GM12878 (cell line): ENCODE results near the gene LCOR.

ENCODE experiments used
- BHLHE40 ChIP-seq, 2 experiments: fragments of 450-650 bp in 1 of 2; IDR thresholded peaks; 2 replicates each; pipeline ENCODE4 v1.6.1; 2011 to 2017; ENCODE audit warnings: low read depth in 2 of 2, borderline replicate concordance in 1 of 2, improper control_type of control experiment in 1 of 2, low read length in 1 of 2, mild to moderate bottlenecking in 1 of 2
- CHD2 ChIP-seq: IDR thresholded peaks from 2 replicates; pipeline ENCODE4 v1.6.1; 2011; ENCODE audit warnings: low read depth, low read length, improper control_type of control experiment, borderline replicate concordance
- CHD4 ChIP-seq: fragments of 200-600 bp; sonication (generic); IDR thresholded peaks from 2 replicates; pipeline ENCODE4 v1.6.1; 2016; ENCODE audit warnings: mild to moderate bottlenecking
- FOXM1 ChIP-seq: IDR thresholded peaks from 2 replicates; pipeline ENCODE4 v1.6.1; 2012; ENCODE audit warnings: low read depth, mild to moderate bottlenecking, inconsistent platforms, low read length, moderate library complexity
- MTA2 ChIP-seq: fragments of 450-650 bp; IDR thresholded peaks from 2 replicates; pipeline ENCODE4 v1.6.1; 2016; ENCODE audit warnings: low read depth, mild to moderate bottlenecking, moderate library complexity
- POLR2A ChIP-seq: IDR thresholded peaks from 2 replicates; pipeline ENCODE4 v1.6.1; 2011; ENCODE audit warnings: low read depth, mild to moderate bottlenecking, low read length
- RAD21 ChIP-seq: IDR thresholded peaks from 2 replicates; pipeline ENCODE4 v1.6.1; 2011; ENCODE audit warnings: mild to moderate bottlenecking, low read depth, low read length, moderate library complexity; ENCODE audit not compliant: insufficient read depth
- RAD51 ChIP-seq: fragments of 450-650 bp; IDR thresholded peaks from 2 replicates; pipeline ENCODE4 v1.6.1; 2016; ENCODE audit warnings: moderate library complexity, mild to moderate bottlenecking, inconsistent platforms
- SIX5 ChIP-seq: IDR thresholded peaks from 2 replicates; pipeline ENCODE4 v1.6.1; 2011; ENCODE audit warnings: mild to moderate bottlenecking, low read depth, low read length, moderate library complexity; ENCODE audit not compliant: severe bottlenecking
- TF ChIP-seq, protein P1 (sequence below), 3 experiments: IDR thresholded peaks in 2 of 3; conservative IDR thresholded peaks in 1 of 3; 2 replicates each; pipeline ENCODE4 v1.5.1; 2011; ENCODE audit warnings: low read depth in 3 of 3, low read length in 3 of 3, mild to moderate bottlenecking in 3 of 3, control low read depth in 2 of 3, moderate library complexity in 2 of 3, inconsistent platforms in 1 of 3, mixed read lengths in 1 of 3; ENCODE audit not compliant: control insufficient read depth in 2 of 3, insufficient read depth in 1 of 3; ENCODE audit errors: extremely low read depth in 1 of 3
- TF ChIP-seq, protein P2 (sequence below): IDR thresholded peaks from 2 replicates; pipeline ENCODE4 v1.6.1; 2012; ENCODE audit warnings: mild to moderate bottlenecking, low read depth, low read length

DNA sequence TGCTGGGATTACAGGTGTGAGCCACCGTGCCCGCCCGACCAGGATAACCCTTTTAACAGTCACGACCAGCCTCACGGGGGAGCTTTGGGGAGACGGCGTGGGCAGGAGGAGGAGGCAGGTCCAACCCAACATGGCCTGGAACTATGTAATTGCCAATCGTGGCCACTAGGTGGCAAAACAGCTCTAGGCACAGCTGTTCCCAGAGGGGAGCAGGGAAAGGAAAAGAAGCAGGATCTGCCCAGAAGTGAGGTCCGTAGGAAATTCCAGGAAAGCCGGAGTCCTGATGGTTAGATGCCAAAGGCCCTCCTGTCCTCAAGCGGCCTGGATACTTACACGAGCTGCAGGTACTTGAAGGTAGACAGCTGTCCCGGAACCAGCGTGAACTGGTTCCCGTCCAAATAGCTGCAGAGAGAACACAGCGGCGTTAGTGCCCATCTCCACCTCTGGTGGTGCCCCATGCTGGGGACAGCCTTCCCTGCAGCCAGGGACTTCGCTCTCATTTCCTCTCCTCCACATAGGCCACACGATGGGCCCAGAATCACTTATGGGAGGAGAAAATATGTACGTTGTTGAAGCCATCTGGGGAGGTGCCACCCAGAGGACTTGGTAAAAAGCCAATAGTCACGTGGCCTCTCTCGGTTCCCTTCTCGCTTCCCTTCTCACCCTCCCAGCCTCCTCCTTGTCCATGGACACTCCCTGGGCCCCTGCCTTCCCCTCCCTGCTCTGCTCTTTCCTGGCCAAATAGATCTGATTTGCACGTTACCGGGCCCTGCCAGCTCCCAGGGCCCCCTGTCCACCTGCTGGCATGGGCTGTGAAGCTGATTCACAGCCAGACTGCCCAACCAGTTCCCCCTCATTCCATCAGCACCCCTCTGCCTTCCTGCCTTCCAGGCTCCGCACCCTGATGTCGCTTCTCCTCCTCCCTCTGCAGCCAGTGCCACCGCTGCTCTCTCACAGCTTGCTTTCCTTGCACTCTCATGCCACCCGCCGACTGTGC, 205.6 kb downstream of the LCOR start:
- TF ChIP-seq, protein P1, sequence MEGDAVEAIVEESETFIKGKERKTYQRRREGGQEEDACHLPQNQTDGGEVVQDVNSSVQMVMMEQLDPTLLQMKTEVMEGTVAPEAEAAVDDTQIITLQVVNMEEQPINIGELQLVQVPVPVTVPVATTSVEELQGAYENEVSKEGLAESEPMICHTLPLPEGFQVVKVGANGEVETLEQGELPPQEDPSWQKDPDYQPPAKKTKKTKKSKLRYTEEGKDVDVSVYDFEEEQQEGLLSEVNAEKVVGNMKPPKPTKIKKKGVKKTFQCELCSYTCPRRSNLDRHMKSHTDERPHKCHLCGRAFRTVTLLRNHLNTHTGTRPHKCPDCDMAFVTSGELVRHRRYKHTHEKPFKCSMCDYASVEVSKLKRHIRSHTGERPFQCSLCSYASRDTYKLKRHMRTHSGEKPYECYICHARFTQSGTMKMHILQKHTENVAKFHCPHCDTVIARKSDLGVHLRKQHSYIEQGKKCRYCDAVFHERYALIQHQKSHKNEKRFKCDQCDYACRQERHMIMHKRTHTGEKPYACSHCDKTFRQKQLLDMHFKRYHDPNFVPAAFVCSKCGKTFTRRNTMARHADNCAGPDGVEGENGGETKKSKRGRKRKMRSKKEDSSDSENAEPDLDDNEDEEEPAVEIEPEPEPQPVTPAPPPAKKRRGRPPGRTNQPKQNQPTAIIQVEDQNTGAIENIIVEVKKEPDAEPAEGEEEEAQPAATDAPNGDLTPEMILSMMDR (IDR thresholded peaks at IDR 0.05 in 2 of 3, conservative IDR thresholded peaks at IDR 0.05 in 1 of 3; ENCODE audit: control insufficient read depth in 2 of 3, extremely low read depth in 1 of 3, insufficient read depth in 1 of 3, low read depth in 3 of 3, low read length in 3 of 3): peak; percentile 78 to 95 (median 87)
- TF ChIP-seq, protein P2, sequence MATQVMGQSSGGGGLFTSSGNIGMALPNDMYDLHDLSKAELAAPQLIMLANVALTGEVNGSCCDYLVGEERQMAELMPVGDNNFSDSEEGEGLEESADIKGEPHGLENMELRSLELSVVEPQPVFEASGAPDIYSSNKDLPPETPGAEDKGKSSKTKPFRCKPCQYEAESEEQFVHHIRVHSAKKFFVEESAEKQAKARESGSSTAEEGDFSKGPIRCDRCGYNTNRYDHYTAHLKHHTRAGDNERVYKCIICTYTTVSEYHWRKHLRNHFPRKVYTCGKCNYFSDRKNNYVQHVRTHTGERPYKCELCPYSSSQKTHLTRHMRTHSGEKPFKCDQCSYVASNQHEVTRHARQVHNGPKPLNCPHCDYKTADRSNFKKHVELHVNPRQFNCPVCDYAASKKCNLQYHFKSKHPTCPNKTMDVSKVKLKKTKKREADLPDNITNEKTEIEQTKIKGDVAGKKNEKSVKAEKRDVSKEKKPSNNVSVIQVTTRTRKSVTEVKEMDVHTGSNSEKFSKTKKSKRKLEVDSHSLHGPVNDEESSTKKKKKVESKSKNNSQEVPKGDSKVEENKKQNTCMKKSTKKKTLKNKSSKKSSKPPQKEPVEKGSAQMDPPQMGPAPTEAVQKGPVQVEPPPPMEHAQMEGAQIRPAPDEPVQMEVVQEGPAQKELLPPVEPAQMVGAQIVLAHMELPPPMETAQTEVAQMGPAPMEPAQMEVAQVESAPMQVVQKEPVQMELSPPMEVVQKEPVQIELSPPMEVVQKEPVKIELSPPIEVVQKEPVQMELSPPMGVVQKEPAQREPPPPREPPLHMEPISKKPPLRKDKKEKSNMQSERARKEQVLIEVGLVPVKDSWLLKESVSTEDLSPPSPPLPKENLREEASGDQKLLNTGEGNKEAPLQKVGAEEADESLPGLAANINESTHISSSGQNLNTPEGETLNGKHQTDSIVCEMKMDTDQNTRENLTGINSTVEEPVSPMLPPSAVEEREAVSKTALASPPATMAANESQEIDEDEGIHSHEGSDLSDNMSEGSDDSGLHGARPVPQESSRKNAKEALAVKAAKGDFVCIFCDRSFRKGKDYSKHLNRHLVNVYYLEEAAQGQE: no peak
- no peak for TF ChIP-seq POLR2A
- no peak for TF ChIP-seq BHLHE40 (IDR thresholded peaks at IDR 0.05; ENCODE audit: borderline replicate concordance in 1 of 2, low read depth in 2 of 2, low read length in 1 of 2)
- no peak for TF ChIP-seq CHD2
- no peak for TF ChIP-seq MTA2
- TF ChIP-seq CHD4: no peak
- TF ChIP-seq RAD21: peak; percentile 71
- no peak for TF ChIP-seq FOXM1
- no peak for TF ChIP-seq SIX5
- TF ChIP-seq RAD51: peak; percentile 58; the same call in 1 of the 2 replicates
